Caco-2 (cell line): ENCODE data around the gene PRSS53. TPM values are rescaled to one million over a fixed set of nuclear protein-coding genes. Genes with fewer than 3 reads are reported as not detected.

Experiments
- BruUV-seq: library from RNA; stranded (reverse); fragments of 400-500 nt; replicated peaks from 2 replicates; lab custom pipeline; 2021; lab: Mats Ljungman, UMichigan
- CTCF ChIA-PET: fragments of 300-600 bp; sonication (Branson Sonifier 250); formaldehyde crosslinking; loops from one replicate; lab custom pipeline; 2022; ENCODE audit warnings: antibody characterized with exemption; lab: Charles Lee
- POLR2A ChIA-PET: fragments of 300-600 bp; sonication (Branson Sonifier 250); formaldehyde crosslinking; loops from one replicate; lab custom pipeline; 2022; ENCODE audit warnings: antibody characterized with exemption; lab: Charles Lee
- DNase-seq, 2 experiments: peaks; one replicate each; pipeline versions ENCODE4 v3.0.0 to v3.0.0-alpha.2; 2020 to 2022
- H3K27me3 ChIP-seq: replicated peaks from 2 replicates; pipeline ENCODE4 v1.6.0; 2011; ENCODE audit warnings: low read length; ENCODE audit not compliant: control insufficient read depth, insufficient read depth
- H3K36me3 ChIP-seq: 2 replicates; pipeline ENCODE4 v1.5.1; 2011; ENCODE audit warnings: low read length; ENCODE audit not compliant: control insufficient read depth, insufficient read depth
- H3K4me1 ChIP-seq: fragments of 250-450 bp; sonication (Bioruptor Pico); 2 replicates; pipeline ENCODE4 v1.5.1; 2020; ENCODE audit warnings: mild to moderate bottlenecking
- H3K4me3 ChIP-seq: 2 replicates; pipeline ENCODE4 v1.5.1; 2011; ENCODE audit warnings: low read depth, mild to moderate bottlenecking, control low read depth, low read length
- H3K9me3 ChIP-seq: fragments of 250-450 bp; sonication (Bioruptor Pico); 2 replicates; pipeline ENCODE4 v1.5.1; 2020; ENCODE audit warnings: mild to moderate bottlenecking, moderate library complexity
- H3K27ac Mint-ChIP-seq: one replicate; pipeline ENCODE4 v1.8.0; 2022; ENCODE audit warnings: mixed read lengths; ENCODE audit not compliant: unreplicated experiment
- H3K27me3 Mint-ChIP-seq: one replicate; pipeline ENCODE4 v1.8.0; 2022; ENCODE audit warnings: mixed read lengths; ENCODE audit not compliant: insufficient read depth, unreplicated experiment
- H3K36me3 Mint-ChIP-seq: one replicate; pipeline ENCODE4 v1.8.0; 2022; ENCODE audit warnings: mild to moderate bottlenecking, mixed read lengths; ENCODE audit not compliant: insufficient read depth, unreplicated experiment
- H3K4me1 Mint-ChIP-seq: one replicate; pipeline ENCODE4 v1.8.0; 2022; ENCODE audit warnings: low read depth, mixed read lengths; ENCODE audit not compliant: unreplicated experiment
- H3K4me3 Mint-ChIP-seq: one replicate; pipeline ENCODE4 v1.8.0; 2022; ENCODE audit warnings: mild to moderate bottlenecking, moderate library complexity, mixed read lengths; ENCODE audit not compliant: unreplicated experiment
- H3K9me3 Mint-ChIP-seq: one replicate; pipeline ENCODE4 v1.8.0; 2022; ENCODE audit warnings: mixed read lengths; ENCODE audit not compliant: unreplicated experiment
- intact Hi-C: fragments of 100-400 bp; cut with micrococcal nuclease; formaldehyde crosslinking; loops from one replicate; pipeline ENCODE4 v1.10.0; 2022; ENCODE audit not compliant: unreplicated experiment
- total RNA-seq: library from RNA; stranded (reverse); gene quantifications from 2 replicates; pipeline ENCODE4 v1.2.3, GENCODE V29; 2022
- TF ChIP-seq, protein P1 (sequence below), 2 experiments: fragments of 200-600 bp in 1 of 2; IDR thresholded peaks; 1 replicate in 1 of 2; 2 replicates in 1 of 2; pipeline versions ENCODE4 v1.5.1 to v1.8.0; 2011 to 2022; ENCODE audit warnings: antibody characterized with exemption in 1 of 2, control low read depth in 1 of 2, inconsistent platforms in 1 of 2, low read depth in 1 of 2, low read length in 1 of 2, mild to moderate bottlenecking in 1 of 2, moderate library complexity in 1 of 2; ENCODE audit not compliant: insufficient read depth in 1 of 2, severe bottlenecking in 1 of 2, unreplicated experiment in 1 of 2

Gene PRSS53
- total RNA-seq, 1 experiment from 2014 or later: 1.8 TPM

- H3K9me3 ChIP-seq: no peaks in the 10 kb centered on the region
- BruUV-seq: no TSS peak
- Mint-ChIP-seq H3K27ac (no peak overlapping the region), H3K9me3 (no peaks in the 10 kb centered on the region), H3K4me3 (no peak overlapping the region), H3K4me1 (peaks cover 7% of the 10 kb centered on the region), H3K27me3 (no peaks in the 10 kb centered on the region), H3K36me3 (peaks cover 6% of the 10 kb centered on the region)
- no peaks in the 10 kb centered on the region for H3K27me3 ChIP-seq
- ChIA-PET POLR2A (interaction anchor here (0.6 kb wide), 1 partner anchor 91 kb away, joined by 9 read pairs; no protein-coding TSS in a partner anchor), CTCF (no interaction called here)
- no peaks in the 10 kb centered on the region; the same call in none of the 2 replicates for H3K36me3 ChIP-seq
- TF ChIP-seq, protein P1, sequence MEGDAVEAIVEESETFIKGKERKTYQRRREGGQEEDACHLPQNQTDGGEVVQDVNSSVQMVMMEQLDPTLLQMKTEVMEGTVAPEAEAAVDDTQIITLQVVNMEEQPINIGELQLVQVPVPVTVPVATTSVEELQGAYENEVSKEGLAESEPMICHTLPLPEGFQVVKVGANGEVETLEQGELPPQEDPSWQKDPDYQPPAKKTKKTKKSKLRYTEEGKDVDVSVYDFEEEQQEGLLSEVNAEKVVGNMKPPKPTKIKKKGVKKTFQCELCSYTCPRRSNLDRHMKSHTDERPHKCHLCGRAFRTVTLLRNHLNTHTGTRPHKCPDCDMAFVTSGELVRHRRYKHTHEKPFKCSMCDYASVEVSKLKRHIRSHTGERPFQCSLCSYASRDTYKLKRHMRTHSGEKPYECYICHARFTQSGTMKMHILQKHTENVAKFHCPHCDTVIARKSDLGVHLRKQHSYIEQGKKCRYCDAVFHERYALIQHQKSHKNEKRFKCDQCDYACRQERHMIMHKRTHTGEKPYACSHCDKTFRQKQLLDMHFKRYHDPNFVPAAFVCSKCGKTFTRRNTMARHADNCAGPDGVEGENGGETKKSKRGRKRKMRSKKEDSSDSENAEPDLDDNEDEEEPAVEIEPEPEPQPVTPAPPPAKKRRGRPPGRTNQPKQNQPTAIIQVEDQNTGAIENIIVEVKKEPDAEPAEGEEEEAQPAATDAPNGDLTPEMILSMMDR (IDR thresholded peaks at IDR 0.05; ENCODE audit: insufficient read depth in 1 of 2, low read depth in 1 of 2, low read length in 1 of 2, severe bottlenecking in 1 of 2, unreplicated experiment in 1 of 2): no peak
- H3K4me1 ChIP-seq: no peaks in the 10 kb centered on the region
- no peak overlapping the region for H3K4me3 ChIP-seq
- DNase-seq: no peak
- intact Hi-C loops: no loop called here
Observed at GRCh38 chr16:31038993-31039392, 49.8 kb downstream of the PRSS53 start.

DNA sequence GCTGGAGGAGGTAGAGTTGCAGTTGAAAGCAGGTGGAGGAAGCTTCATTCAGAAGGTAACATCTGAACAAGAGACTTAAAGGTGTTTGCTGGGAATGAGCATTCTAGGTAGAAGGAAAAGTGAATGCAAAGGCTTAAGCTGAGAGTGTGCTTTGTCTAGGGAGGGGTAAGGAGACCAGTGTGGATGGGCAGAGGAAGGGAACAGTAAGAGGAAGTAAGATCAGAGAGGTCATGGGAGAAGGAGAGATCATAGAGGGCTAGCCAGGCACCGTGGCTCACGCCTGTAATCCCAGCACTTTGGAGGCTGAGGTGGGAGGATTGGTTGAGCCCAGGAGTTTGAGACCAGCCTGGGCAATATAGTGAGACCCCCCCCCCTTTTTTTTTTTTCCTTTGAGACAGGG is 52.1 kb downstream of the PRSS53 start:
- TF ChIP-seq, protein P1 (IDR thresholded peaks at IDR 0.05; ENCODE audit: insufficient read depth in 1 of 2, low read depth in 1 of 2, low read length in 1 of 2, severe bottlenecking in 1 of 2, unreplicated experiment in 1 of 2): no peak
- Mint-ChIP-seq H3K27me3 (no peaks in the 10 kb centered on the region), H3K9me3 (no peaks in the 10 kb centered on the region), H3K4me3 (no peak overlapping the region), H3K4me1 (peaks cover 7% of the 10 kb centered on the region), H3K36me3 (peaks cover 18% of the 10 kb centered on the region), H3K27ac (no peak overlapping the region)
- no TSS peak for BruUV-seq
- intact Hi-C loops: no loop called here
- no peak for DNase-seq
- Histone ChIP-seq H3K4me3 (no peak overlapping the region), H3K36me3 (no peaks in the 10 kb centered on the region; the same call in none of the 2 replicates), H3K9me3 (no peaks in the 10 kb centered on the region), H3K27me3 (no peaks in the 10 kb centered on the region), H3K4me1 (no peaks in the 10 kb centered on the region)
- POLR2A ChIA-PET: no interaction called here
- CTCF ChIA-PET: no interaction called here

DNA sequence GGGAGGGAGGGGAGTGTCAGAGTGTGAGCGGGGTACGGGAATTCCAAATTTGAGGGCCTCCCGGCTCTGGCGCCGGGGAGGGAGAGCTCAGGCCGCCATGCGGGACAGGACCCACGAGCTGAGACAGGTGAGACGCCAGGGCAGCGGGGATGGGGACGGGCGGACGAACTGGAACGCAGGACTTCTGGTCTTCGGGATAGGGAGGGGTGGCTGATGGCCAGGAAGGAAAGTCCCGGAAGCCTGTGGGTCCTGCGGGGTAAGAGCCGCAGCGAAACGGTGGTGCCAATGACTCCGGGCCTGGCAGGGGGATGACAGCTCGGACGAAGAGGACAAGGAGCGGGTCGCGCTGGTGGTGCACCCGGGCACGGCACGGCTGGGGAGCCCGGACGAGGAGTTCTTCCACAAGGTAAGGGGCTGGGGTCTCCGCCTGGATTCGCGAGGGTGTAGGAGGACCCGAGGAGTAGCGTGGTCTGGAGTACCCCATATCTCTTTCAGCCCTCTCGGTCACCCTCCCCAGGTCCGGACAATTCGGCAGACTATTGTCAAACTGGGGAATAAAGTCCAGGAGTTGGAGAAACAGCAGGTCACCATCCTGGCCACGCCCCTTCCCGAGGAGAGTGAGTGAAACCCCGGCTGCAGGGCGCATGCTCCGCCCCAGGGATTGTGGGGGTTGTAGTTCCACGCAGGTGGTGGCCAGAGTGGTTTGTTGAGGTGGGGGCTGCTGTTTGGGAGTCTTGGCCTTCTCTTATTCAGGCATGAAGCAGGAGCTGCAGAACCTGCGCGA is 54.8 kb downstream of the PRSS53 start:
- H3K9me3 Mint-ChIP-seq: no peaks in the 10 kb centered on the region
- H3K27me3 ChIP-seq: no peaks in the 10 kb centered on the region
- peaks cover 7% of the 10 kb centered on the region for H3K4me1 Mint-ChIP-seq
- CTCF ChIA-PET: interaction anchor here (0.5 kb wide), 1 partner anchor 84 kb away, joined by 3 read pairs; the partner anchor contains the start of gene KAT8
- H3K9me3 ChIP-seq: no peaks in the 10 kb centered on the region
- H3K36me3 Mint-ChIP-seq: peaks cover 18% of the 10 kb centered on the region
- no peaks in the 10 kb centered on the region; the same call in 1 of the 2 replicates for H3K36me3 ChIP-seq
- DNase-seq: peak; percentile 85 to 88
- intact Hi-C loops: loop anchor here (1.0 to 5.0 kb wide), 2 partner anchors 40 to 108 kb away; partner anchors contain the start of genes ZNF646 and ZNF668
- no peaks in the 10 kb centered on the region for H3K27me3 Mint-ChIP-seq
- TSS peak; percentile 59 for BruUV-seq
- POLR2A ChIA-PET: interaction anchor here (1.0 to 1.7 kb wide), 4 partner anchors 12 to 839 kb away, joined by 3 to 6 read pairs (median 4); partner anchors contain the start of genes KAT8, ZNF267, ZNF646 and ZNF668
- TF ChIP-seq, protein P1 (IDR thresholded peaks at IDR 0.05; ENCODE audit: insufficient read depth in 1 of 2, low read depth in 1 of 2, low read length in 1 of 2, severe bottlenecking in 1 of 2, unreplicated experiment in 1 of 2): no peak
- no peaks in the 10 kb centered on the region for H3K4me1 ChIP-seq
- peak overlapping the region; percentile 96 for H3K4me3 Mint-ChIP-seq
- H3K4me3 ChIP-seq: peak overlapping the region; percentile 98
- peak overlapping the region; percentile 81 for H3K27ac Mint-ChIP-seq

Other genes with a start within 250 kb of the PRSS53 start
- gene BCL7C, start 194.9 kb downstream of the PRSS53 start, total RNA-seq: 15.1 and 17.7 TPM in 2 replicates
- gene CTF1, start 192.3 kb downstream of the PRSS53 start, total RNA-seq: 1.8 and 2.4 TPM in 2 replicates
- gene FBXL19, start 165.4 kb downstream of the PRSS53 start, total RNA-seq: 20.2 and 23.4 TPM in 2 replicates
- gene ORAI3, start 139.9 kb downstream of the PRSS53 start, total RNA-seq: 4.7 TPM in 2 replicates
- gene SETD1A, start 131.2 kb downstream of the PRSS53 start, total RNA-seq: 21.5 and 26.3 TPM in 2 replicates
- 1.3 and 2.4 TPM in 2 replicates for gene HSD3B7, start 103.7 kb downstream of the PRSS53 start, total RNA-seq
- gene STX1B, start 78.3 kb downstream of the PRSS53 start, total RNA-seq: 0.46 and 0.77 TPM in 2 replicates
- 27.9 and 29.2 TPM in 2 replicates for gene STX4, start 55.4 kb downstream of the PRSS53 start, total RNA-seq
- 8.7 and 10.8 TPM in 2 replicates for gene ZNF668, start 14.7 kb downstream of the PRSS53 start, total RNA-seq
- 17.2 and 18.1 TPM in 2 replicates for gene ZNF646, start 14.5 kb downstream of the PRSS53 start, total RNA-seq
- 61.3 and 61.4 TPM in 2 replicates for gene VKORC1, start 5.9 kb upstream of the PRSS53 start, total RNA-seq
- gene BCKDK, start 19.4 kb upstream of the PRSS53 start, total RNA-seq: 30.5 and 34.1 TPM in 2 replicates
- 46.2 and 50.2 TPM in 2 replicates for gene KAT8, start 28.7 kb upstream of the PRSS53 start, total RNA-seq
- gene PRSS8, start 46.8 kb upstream of the PRSS53 start, total RNA-seq: 237 and 271 TPM in 2 replicates
- 1.4 and 1.6 TPM in 2 replicates for gene PRSS36, start 61.1 kb upstream of the PRSS53 start, total RNA-seq
- 489 and 490 TPM in 2 replicates for gene FUS, start 91.2 kb upstream of the PRSS53 start, total RNA-seq
- gene PYCARD, start 113.8 kb upstream of the PRSS53 start, total RNA-seq: 0.49 and 0.84 TPM in 2 replicates
- gene TRIM72, start 125.2 kb upstream of the PRSS53 start, total RNA-seq: 0.07 TPM in 2 replicates
- not detected in 2 replicates for gene PYDC1, start 128.2 kb upstream of the PRSS53 start, total RNA-seq
- gene ITGAM, start 171.0 kb upstream of the PRSS53 start, total RNA-seq: 0.19 TPM in 1 of 2 replicates, not detected in the other